K562 (cell line): ENCODE results near the gene CSMD2. TPM values are rescaled to one million over a fixed set of nuclear protein-coding genes. Genes with fewer than 3 reads are reported as not detected.

ENCODE experiments used
- ATAC-seq: fragments of 200-7000 bp; cut with Tn5 transposase; 3 replicates; pipeline ENCODE4 v1.9.1; 2020; ENCODE audit warnings: moderate library complexity
- BruUV-seq: library from RNA; stranded (reverse); fragments of 400-500 nt; replicated peaks from 2 replicates; lab custom pipeline; 2021; lab: Mats Ljungman, UMichigan
- CTCF ChIA-PET: fragments of 300-600 bp; formaldehyde crosslinking; extraction: SDS; loops from one replicate; lab custom pipeline; 2021; ENCODE audit warnings: low intra/inter-chr PET ratio; lab: Yijun Ruan, JAX
- POLR2A ChIA-PET: fragments of 300-600, 350-650 bp; sonication (Branson Sonifier 250); formaldehyde crosslinking; extraction: SDS; loops from one replicate; lab custom pipeline; 2021; ENCODE audit warnings: antibody characterized with exemption, inconsistent platforms; lab: Yijun Ruan, JAX
- DNase-seq, 4 experiments: peaks; one replicate each; pipeline versions ENCODE4 v3.0.0 to v3.0.0-alpha.2; 2011 to 2018; ENCODE audit warnings: low spot score in 3 of 4, mixed read lengths in 3 of 4; ENCODE audit errors: extremely low read depth in 1 of 4
- FAIRE-seq: peaks from 2 replicates; lab custom pipeline; 2011; peaks lifted over from hg19 to GRCh38; lab: Jason Lieb, UNC
- H2AFZ ChIP-seq: 2 replicates; pipeline ENCODE4 v1.6.0; 2011; ENCODE audit warnings: low read depth, low read length, control low read depth, inconsistent platforms
- H3K27ac ChIP-seq: fragments of 200-600 bp; 3 replicates; pipeline ENCODE4 v1.8.0; 2011; ENCODE audit warnings: low read depth, mild to moderate bottlenecking, control low read depth, inconsistent platforms, low read length, moderate library complexity, mixed read lengths; ENCODE audit errors: extremely low read depth
- H3K27me3 ChIP-seq, 2 experiments: fragments of 300-600 bp in 1 of 2; 2 replicates in 1 of 2; 3 replicates in 1 of 2; pipeline versions ENCODE4 v1.6.0 to v1.8.0; 2011; ENCODE audit warnings: inconsistent platforms in 2 of 2, low read length in 2 of 2, mild to moderate bottlenecking in 1 of 2, mixed read lengths in 1 of 2, moderate library complexity in 1 of 2; ENCODE audit not compliant: control insufficient read depth in 2 of 2, insufficient read depth in 2 of 2
- H3K36me3 ChIP-seq: fragments of 300-600 bp; 3 replicates; pipeline ENCODE4 v1.8.0; 2011; ENCODE audit warnings: mild to moderate bottlenecking, low read length, inconsistent platforms; ENCODE audit not compliant: control insufficient read depth, insufficient read depth
- H3K4me1 ChIP-seq, 2 experiments: fragments of 200-600 bp in 1 of 2; replicated peaks in 1 of 2; 2 replicates in 1 of 2; 3 replicates in 1 of 2; pipeline versions ENCODE4 v1.5.1 to v1.8.0; 2011; ENCODE audit warnings: inconsistent platforms in 2 of 2, low read length in 2 of 2, mild to moderate bottlenecking in 1 of 2, mixed read lengths in 1 of 2, moderate library complexity in 1 of 2; ENCODE audit not compliant: control insufficient read depth in 2 of 2, insufficient read depth in 2 of 2
- H3K4me2 ChIP-seq: 2 replicates; pipeline ENCODE4 v1.6.1; 2011; ENCODE audit warnings: low read length, control low read depth, inconsistent platforms, mixed read lengths; ENCODE audit not compliant: insufficient read depth
- H3K4me3 ChIP-seq: fragments of 200-600 bp; sonication (generic), shearing (Covaris generic); 2 replicates; pipeline ENCODE4 v1.5.1; 2016; ENCODE audit warnings: control low read depth, inconsistent platforms
- H3K79me2 ChIP-seq: fragments of 200-600 bp; 3 replicates; pipeline ENCODE4 v1.8.0; 2011; ENCODE audit warnings: low read length, inconsistent platforms; ENCODE audit not compliant: control insufficient read depth, insufficient read depth
- H3K9ac ChIP-seq, 2 experiments: 2 replicates each; pipeline versions ENCODE4 v1.6.0 to v1.6.1; 2011; ENCODE audit warnings: low read depth in 2 of 2, low read length in 2 of 2, control low read depth in 1 of 2, inconsistent platforms in 1 of 2, mild to moderate bottlenecking in 1 of 2, mixed read lengths in 1 of 2; ENCODE audit not compliant: insufficient read depth in 1 of 2
- H3K9me1 ChIP-seq: one replicate; pipeline ENCODE4 v1.6.0; 2011; ENCODE audit warnings: inconsistent platforms, mild to moderate bottlenecking, low read length, moderate library complexity; ENCODE audit not compliant: control insufficient read depth, insufficient read depth
- H3K9me3 ChIP-seq: replicated peaks from 2 replicates; pipeline ENCODE4 v1.5.1; 2011; ENCODE audit warnings: low read depth, low read length, inconsistent platforms; ENCODE audit not compliant: control insufficient read depth, insufficient read depth
- H4K20me1 ChIP-seq: replicated peaks from 2 replicates; pipeline ENCODE4 v1.6.1; 2011; ENCODE audit warnings: low read length, inconsistent platforms, mixed read lengths; ENCODE audit not compliant: control insufficient read depth, insufficient read depth
- C11orf30 ChIP-seq: fragments of 450-650 bp; IDR thresholded peaks from 2 replicates; pipeline ENCODE4 v1.6.1; 2016; ENCODE audit warnings: low read depth, mild to moderate bottlenecking
- MAFF ChIP-seq: IDR thresholded peaks from 2 replicates; pipeline ENCODE4 v1.6.1; 2012; ENCODE audit warnings: low read length, improper control_type of control experiment
- MAFG ChIP-seq: fragments of 450-650 bp; conservative IDR thresholded peaks from 2 replicates; pipeline ENCODE4 v1.6.1; 2016; ENCODE audit warnings: missing genetic modification characterization, missing compliant biosample characterization
- NFATC3 ChIP-seq: fragments of 450-650 bp; IDR thresholded peaks from 2 replicates; pipeline ENCODE4 v1.6.1; 2017; ENCODE audit warnings: mild to moderate bottlenecking
- POLR3A ChIP-seq: IDR thresholded peaks from 2 replicates; pipeline ENCODE4 v1.6.1; 2011; ENCODE audit warnings: borderline replicate concordance, mild to moderate bottlenecking, moderate library complexity; ENCODE audit not compliant: insufficient read length, insufficient read depth; ENCODE audit errors: extremely low read depth
- UBTF ChIP-seq, 2 experiments: IDR thresholded peaks; 2 replicates each; pipeline ENCODE4 v1.6.1; 2012; ENCODE audit warnings: improper control_type of control experiment in 2 of 2, low read depth in 2 of 2, low read length in 2 of 2, borderline replicate concordance in 1 of 2
- ZNF316 ChIP-seq: fragments of 450-650 bp; IDR thresholded peaks from 2 replicates; pipeline ENCODE4 v1.6.1; 2016
- WGBS: fragments of 100-300 bp; shearing (Covaris generic); methylation state at CpG from one replicate; pipeline ENCODE4 v1.1.6; 2016; ENCODE audit warnings: low coverage, mixed read lengths; ENCODE audit not compliant: insufficient coverage; ENCODE audit errors: missing lambda C conversion rate; 5-methylcytosine and 5-hydroxymethylcytosine counted together
- in situ Hi-C: fragments of 300-500 bp; cut with MboI; formaldehyde crosslinking; loops from 4 replicates; pipeline ENCODE4 v1.15.0; 2018; ENCODE audit warnings: inconsistent platforms, mixed read lengths
- intact Hi-C: fragments of 100-400 bp; cut with micrococcal nuclease; formaldehyde crosslinking; loops from 2 replicates; pipeline ENCODE4 v1.14.2; 2022
- polyA plus RNA-seq, 8 experiments: library from polyadenylated mRNA; depleted of rRNA in 4 of 8; stranded (reverse) in 5 of 8; unstranded in 3 of 8; fragments of >200 nt; fragmentation: Nextera tagmentation in 2 of 8; fragmentation: Illumina TruSeq in 1 of 8; extraction: Ambion mirVana in 2 of 8; extraction: Trizol in 1 of 8; gene quantifications; 2 replicates each; pipeline versions ENCODE4 v1.2.1 to v1.2.3, GENCODE V29; 2011 to 2014; ENCODE audit warnings: inconsistent platforms in 1 of 8, missing spikeins in 1 of 8
- total RNA-seq, 7 experiments: library from RNA; depleted of rRNA in 6 of 7; stranded (reverse); fragments of >200 nt in 6 of 7; fragmentation: Illumina TruSeq in 2 of 7; extraction: Trizol in 2 of 7; gene quantifications; 2 replicates each; pipeline versions ENCODE4 v1.2.1 to v1.2.3, GENCODE V29; 2011 to 2021; ENCODE audit warnings: low replicate concordance in 1 of 7

Gene CSMD2
- total and polyA plus RNA-seq, 9 of the 15 experiments (the other 6 are each of a cell fraction or from before 2014, with no cell fraction given), result not detected

GRCh38 chr1:33601751-33602150, 563.3 kb downstream of the CSMD2 start:
- POLR2A ChIA-PET, result no interaction called here
- intact Hi-C loops, result loop anchor here (10.0 kb wide), 1 partner anchor 87 kb away; no protein-coding TSS in a partner anchor
- TF ChIP-seq MAFF, result peak; percentile 44; the same call in 1 of the 2 replicates
- TF ChIP-seq NFATC3, result no peak
- no peak for TF ChIP-seq UBTF (IDR thresholded peaks at IDR 0.05; ENCODE audit: borderline replicate concordance in 1 of 2, low read depth in 2 of 2, low read length in 2 of 2)
- TF ChIP-seq ZNF316, result peak; percentile 52
- TF ChIP-seq MAFG (tag), result 0 out of 2 replicates have a peak, but pooled peaks have one; percentile 20
- TF ChIP-seq POLR3A, result no peak
- TF ChIP-seq C11orf30, result peak; percentile 51
- H3K27ac ChIP-seq, result no peak overlapping the region
- peaks cover 0 to 5% of the 10 kb centered on the region in 2 experiments; a peak in 3 of 5 replicates for H3K27me3 ChIP-seq
- H3K4me2 ChIP-seq, result no peak overlapping the region
- H3K9me3 ChIP-seq, result no peaks in the 10 kb centered on the region
- no peaks in the 10 kb centered on the region for H3K79me2 ChIP-seq
- no peaks in the 10 kb centered on the region; the same call in 1 of the 2 replicates for H4K20me1 ChIP-seq
- H2AFZ ChIP-seq, result no peak overlapping the region
- CTCF ChIA-PET, result no interaction called here
- no peaks in the 10 kb centered on the region for H3K36me3 ChIP-seq
- H3K4me1 ChIP-seq, result no peaks in the 10 kb centered on the region
- in situ Hi-C loops, result loop anchor here (25.0 kb wide), 1 partner anchor 714 kb away; the partner anchor contains the start of gene HPCA
- no peak for FAIRE-seq
- no peak overlapping the region for H3K4me3 ChIP-seq
- WGBS, result 0% methylated on average over 2 of the region's 2 CpGs
- ATAC-seq, result no peak
- no peaks in the 10 kb centered on the region for H3K9me1 ChIP-seq
- BruUV-seq, result no TSS peak
- H3K9ac ChIP-seq, result no peak overlapping the region
- DNase-seq, result no peak
